Measurements from ENCODE around the gene NFX1.

DNA sequence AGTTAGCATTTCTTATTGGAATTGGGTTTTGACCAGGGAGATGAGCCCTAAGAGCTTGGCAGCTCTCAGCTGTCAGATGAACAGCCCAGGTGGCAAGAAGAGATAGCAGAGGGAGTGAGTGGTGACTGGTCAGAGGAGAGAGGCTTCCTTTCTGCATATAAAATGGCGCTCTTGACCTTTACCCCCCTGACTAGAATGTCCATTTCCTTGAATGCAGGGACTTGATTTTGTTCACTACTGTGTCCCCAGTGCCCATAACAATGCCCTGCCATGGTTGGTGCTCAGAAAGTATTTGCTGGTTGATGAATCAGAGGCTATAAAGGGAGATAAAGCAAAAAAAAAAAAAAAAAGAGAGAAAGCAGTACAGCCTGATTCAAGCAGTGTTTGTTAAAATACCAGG is 18.3 kb upstream of the NFX1 start:
- TF ChIP-seq TAF1 (IDR thresholded peaks at IDR 0.05; ENCODE audit: borderline replicate concordance, insufficient read depth, low read length) (no peak), SIN3A (IDR thresholded peaks at IDR 0.05; ENCODE audit: borderline replicate concordance, insufficient read depth, low read length) (no peak)

All from PFSK-1 (cell line).